ENCODE measurements around the gene COL9A2. TPM values are rescaled to one million over a fixed set of nuclear protein-coding genes. Genes with fewer than 3 reads are reported as not detected.

The COL9A2 gene
- total and polyA plus RNA-seq, 2 donors = 3.4 to 39.1 TPM

- DNase-seq (ENCODE audit: low read depth in 6 of 9, low spot score in 9 of 9) = no peak
- Histone ChIP-seq H3K9me3 (ENCODE audit: control insufficient read depth in 2 of 2, insufficient read depth in 1 of 2, low read length in 1 of 2) (no peaks in the 10 kb centered on the region), H3K36me3 (ENCODE audit: control insufficient read depth in 2 of 2, insufficient read depth in 2 of 2, low read length in 1 of 2) (peaks cover 17 to 63% of the 10 kb centered on the region in 2 donors), H3K27ac (ENCODE audit: low read depth in 1 of 2, low read length in 1 of 2) (no peak overlapping the region), H3K4me3 (ENCODE audit: low read length in 2 of 2) (no peak overlapping the region), H3K27me3 (ENCODE audit: control insufficient read depth in 2 of 2, insufficient read depth in 1 of 2, low read length in 1 of 2) (no peaks in the 10 kb centered on the region), H3K4me1 (ENCODE audit: control insufficient read depth in 2 of 2, insufficient read depth in 2 of 2, low read length in 2 of 2) (no peaks in the 10 kb centered on the region)
- WGBS = 96% methylated on average over 3 of the region's 3 CpGs
Observed at GRCh38 chr1:40272653-40273213, 44.4 kb downstream of the COL9A2 start.

- no peaks in the 10 kb centered on the region for H3K9me3 ChIP-seq (ENCODE audit: control insufficient read depth in 2 of 2, insufficient read depth in 1 of 2, low read length in 1 of 2)
- H3K36me3 ChIP-seq (ENCODE audit: control insufficient read depth in 2 of 2, insufficient read depth in 2 of 2, low read length in 1 of 2) = peaks cover 23 to 69% of the 10 kb centered on the region in 2 donors
- H3K4me1 ChIP-seq (ENCODE audit: control insufficient read depth in 2 of 2, insufficient read depth in 2 of 2, low read length in 2 of 2) = no peaks in the 10 kb centered on the region
- no peaks in the 10 kb centered on the region for H3K27me3 ChIP-seq (ENCODE audit: control insufficient read depth in 2 of 2, insufficient read depth in 1 of 2, low read length in 1 of 2)
- H3K27ac ChIP-seq (ENCODE audit: low read depth in 1 of 2, low read length in 1 of 2) = no peak overlapping the region
- H3K4me3 ChIP-seq (ENCODE audit: low read length in 2 of 2) = no peak overlapping the region
- DNase-seq (ENCODE audit: low read depth in 6 of 9, low spot score in 9 of 9) = no peak
- WGBS = 80% methylated on average over 3 of the region's 3 CpGs
Observed at GRCh38 chr1:40270152-40270834, 46.8 kb downstream of the COL9A2 start.

GRCh38 chr1:40268211-40268610 is 48.9 kb downstream of the COL9A2 start:
- no peak overlapping the region for H3K27ac ChIP-seq (ENCODE audit: low read depth in 1 of 2, low read length in 1 of 2)
- H3K36me3 ChIP-seq (ENCODE audit: control insufficient read depth in 2 of 2, insufficient read depth in 2 of 2, low read length in 1 of 2) = peaks cover 23 to 80% of the 10 kb centered on the region in 2 donors

GRCh38 chr1:40267767-40268187 is 49.3 kb downstream of the COL9A2 start:
- no peak overlapping the region for H3K27ac ChIP-seq (ENCODE audit: low read depth in 1 of 2, low read length in 1 of 2)
- H3K36me3 ChIP-seq (ENCODE audit: control insufficient read depth in 2 of 2, insufficient read depth in 2 of 2, low read length in 1 of 2) = peaks cover 23 to 81% of the 10 kb centered on the region in 2 donors
- H3K9me3 ChIP-seq (ENCODE audit: control insufficient read depth in 2 of 2, insufficient read depth in 1 of 2, low read length in 1 of 2) = no peaks in the 10 kb centered on the region
- H3K4me1 ChIP-seq (ENCODE audit: control insufficient read depth in 2 of 2, insufficient read depth in 2 of 2, low read length in 2 of 2) = no peaks in the 10 kb centered on the region
- no peak for DNase-seq (ENCODE audit: low read depth in 6 of 9, low spot score in 9 of 9)
- WGBS = 95% methylated on average over 2 of the region's 2 CpGs
- H3K27me3 ChIP-seq (ENCODE audit: control insufficient read depth in 2 of 2, insufficient read depth in 1 of 2, low read length in 1 of 2) = no peaks in the 10 kb centered on the region
- H3K4me3 ChIP-seq (ENCODE audit: low read length in 2 of 2) = no peak overlapping the region

More at GRCh38 chr1:40268211-40268610, 48.9 kb downstream of the COL9A2 start:
- no peaks in the 10 kb centered on the region for H3K4me1 ChIP-seq (ENCODE audit: control insufficient read depth in 2 of 2, insufficient read depth in 2 of 2, low read length in 2 of 2)
- no peaks in the 10 kb centered on the region for H3K9me3 ChIP-seq (ENCODE audit: control insufficient read depth in 2 of 2, insufficient read depth in 1 of 2, low read length in 1 of 2)
- no peaks in the 10 kb centered on the region for H3K27me3 ChIP-seq (ENCODE audit: control insufficient read depth in 2 of 2, insufficient read depth in 1 of 2, low read length in 1 of 2)
- H3K4me3 ChIP-seq (ENCODE audit: low read length in 2 of 2) = no peak overlapping the region
- DNase-seq (ENCODE audit: low read depth in 6 of 9, low spot score in 9 of 9) = no peak

GRCh38 chr1:40266786-40267535 is 50.1 kb downstream of the COL9A2 start:
- Histone ChIP-seq H3K9me3 (ENCODE audit: control insufficient read depth in 2 of 2, insufficient read depth in 1 of 2, low read length in 1 of 2) (no peaks in the 10 kb centered on the region), H3K4me1 (ENCODE audit: control insufficient read depth in 2 of 2, insufficient read depth in 2 of 2, low read length in 2 of 2) (no peaks in the 10 kb centered on the region), H3K36me3 (ENCODE audit: control insufficient read depth in 2 of 2, insufficient read depth in 2 of 2, low read length in 1 of 2) (peaks cover 23 to 80% of the 10 kb centered on the region in 2 donors), H3K27me3 (ENCODE audit: control insufficient read depth in 2 of 2, insufficient read depth in 1 of 2, low read length in 1 of 2) (no peaks in the 10 kb centered on the region), H3K27ac (ENCODE audit: low read depth in 1 of 2, low read length in 1 of 2) (no peak overlapping the region), H3K4me3 (ENCODE audit: low read length in 2 of 2) (no peak overlapping the region)
- 98% methylated on average over 6 of the region's 6 CpGs for WGBS
- DNase-seq (ENCODE audit: low read depth in 6 of 9, low spot score in 9 of 9) = no peak

- no peak for DNase-seq (ENCODE audit: low read depth in 6 of 9, low spot score in 9 of 9)
- Histone ChIP-seq H3K27ac (ENCODE audit: low read depth in 1 of 2, low read length in 1 of 2) (no peak overlapping the region), H3K4me3 (ENCODE audit: low read length in 2 of 2) (no peak overlapping the region), H3K4me1 (ENCODE audit: control insufficient read depth in 2 of 2, insufficient read depth in 2 of 2, low read length in 2 of 2) (no peaks in the 10 kb centered on the region), H3K36me3 (ENCODE audit: control insufficient read depth in 2 of 2, insufficient read depth in 2 of 2, low read length in 1 of 2) (peaks cover 27 to 78% of the 10 kb centered on the region in 2 donors), H3K9me3 (ENCODE audit: control insufficient read depth in 2 of 2, insufficient read depth in 1 of 2, low read length in 1 of 2) (no peaks in the 10 kb centered on the region), H3K27me3 (ENCODE audit: control insufficient read depth in 2 of 2, insufficient read depth in 1 of 2, low read length in 1 of 2) (no peaks in the 10 kb centered on the region)
Observed at GRCh38 chr1:40265919-40266318, 51.2 kb downstream of the COL9A2 start.

GRCh38 chr1:40265298-40265697 is 51.8 kb downstream of the COL9A2 start:
- Histone ChIP-seq H3K9me3 (ENCODE audit: control insufficient read depth in 2 of 2, insufficient read depth in 1 of 2, low read length in 1 of 2) (no peaks in the 10 kb centered on the region), H3K4me1 (ENCODE audit: control insufficient read depth in 2 of 2, insufficient read depth in 2 of 2, low read length in 2 of 2) (no peaks in the 10 kb centered on the region), H3K4me3 (ENCODE audit: low read length in 2 of 2) (no peak overlapping the region), H3K27me3 (ENCODE audit: control insufficient read depth in 2 of 2, insufficient read depth in 1 of 2, low read length in 1 of 2) (no peaks in the 10 kb centered on the region), H3K36me3 (ENCODE audit: control insufficient read depth in 2 of 2, insufficient read depth in 2 of 2, low read length in 1 of 2) (peaks cover 21 to 76% of the 10 kb centered on the region in 2 donors), H3K27ac (ENCODE audit: low read depth in 1 of 2, low read length in 1 of 2) (no peak overlapping the region)
- no peak for DNase-seq (ENCODE audit: low read depth in 6 of 9, low spot score in 9 of 9)

GRCh38 chr1:40264354-40264781 is 52.7 kb downstream of the COL9A2 start:
- no peaks in the 10 kb centered on the region for H3K27me3 ChIP-seq (ENCODE audit: control insufficient read depth in 2 of 2, insufficient read depth in 1 of 2, low read length in 1 of 2)
- H3K9me3 ChIP-seq (ENCODE audit: control insufficient read depth in 2 of 2, insufficient read depth in 1 of 2, low read length in 1 of 2) = no peaks in the 10 kb centered on the region
- no peak overlapping the region for H3K27ac ChIP-seq (ENCODE audit: low read depth in 1 of 2, low read length in 1 of 2)
- DNase-seq (ENCODE audit: low read depth in 6 of 9, low spot score in 9 of 9) = no peak
- H3K4me1 ChIP-seq (ENCODE audit: control insufficient read depth in 2 of 2, insufficient read depth in 2 of 2, low read length in 2 of 2) = peaks cover 0 to 4% of the 10 kb centered on the region in 2 donors
- peaks cover 22 to 70% of the 10 kb centered on the region in 2 donors for H3K36me3 ChIP-seq (ENCODE audit: control insufficient read depth in 2 of 2, insufficient read depth in 2 of 2, low read length in 1 of 2)
- no peak overlapping the region for H3K4me3 ChIP-seq (ENCODE audit: low read length in 2 of 2)
- 96% methylated on average over 3 of the region's 3 CpGs for WGBS

GRCh38 chr1:40258445-40258769 is 58.7 kb downstream of the COL9A2 start:
- Histone ChIP-seq H3K9me3 (ENCODE audit: control insufficient read depth in 2 of 2, insufficient read depth in 1 of 2, low read length in 1 of 2) (no peaks in the 10 kb centered on the region), H3K27ac (ENCODE audit: low read depth in 1 of 2, low read length in 1 of 2) (peak overlapping the region; percentile 70 to 85), H3K36me3 (ENCODE audit: control insufficient read depth in 2 of 2, insufficient read depth in 2 of 2, low read length in 1 of 2) (peaks cover 12 to 28% of the 10 kb centered on the region in 2 donors), H3K27me3 (ENCODE audit: control insufficient read depth in 2 of 2, insufficient read depth in 1 of 2, low read length in 1 of 2) (no peaks in the 10 kb centered on the region), H3K4me3 (ENCODE audit: low read length in 2 of 2) (peak overlapping the region; percentile 76 to 85), H3K4me1 (ENCODE audit: control insufficient read depth in 2 of 2, insufficient read depth in 2 of 2, low read length in 2 of 2) (peaks cover 0 to 9% of the 10 kb centered on the region in 2 donors)
- 0% methylated on average over 10 of the region's 10 CpGs for WGBS
- DNase-seq (ENCODE audit: low read depth in 6 of 9, low spot score in 9 of 9) = peak in 2 of 9 donors; percentile 5 to 29

Data from thymus (tissue), 11 donors.